ENCODE data around the gene SPINT2. TPM values are rescaled to one million over a fixed set of nuclear protein-coding genes. Genes with fewer than 3 reads are reported as not detected.

The SPINT2 gene
- total RNA-seq, 1 experiment from 2014 or later = 1,023 TPM

- CTCF ChIA-PET = interaction anchor here (0.6 to 0.8 kb wide), 2 partner anchors 125 to 1603 kb away, joined by 3 to 6 read pairs; partner anchors contain the start of gene GGN
- Mint-ChIP-seq H3K36me3 (ENCODE audit: insufficient read depth, unreplicated experiment) (peaks cover 47% of the 10 kb centered on the region), H3K27me3 (ENCODE audit: unreplicated experiment) (no peaks in the 10 kb centered on the region), H3K4me1 (ENCODE audit: low read depth, unreplicated experiment) (peaks cover 45% of the 10 kb centered on the region), H3K27ac (ENCODE audit: unreplicated experiment) (peak overlapping the region; percentile 75), H3K4me3 (ENCODE audit: low read depth, unreplicated experiment) (peak overlapping the region; percentile 29), H3K9me3 (ENCODE audit: low read depth, unreplicated experiment) (no peaks in the 10 kb centered on the region)
- no TSS peak for BruUV-seq (replicated peaks)
- intact Hi-C loops (cut with micrococcal nuclease; ENCODE audit: unreplicated experiment) = no loop called here
- no peak for TF ChIP-seq CTCF (IDR thresholded peaks at IDR 0.05; ENCODE audit: unreplicated experiment)
- DNase-seq = no peak
These were observed 1.6 kb upstream of the SPINT2 start for GRCh38 chr19:38262585-38263268.

GRCh38 chr19:38263689-38264485, 486 bp upstream of the SPINT2 start:
- H3K4me3 Mint-ChIP-seq (ENCODE audit: low read depth, unreplicated experiment) = peak overlapping the region; percentile 97
- intact Hi-C loops (cut with micrococcal nuclease; ENCODE audit: unreplicated experiment) = no loop called here
- H3K9me3 Mint-ChIP-seq (ENCODE audit: low read depth, unreplicated experiment) = no peaks in the 10 kb centered on the region
- peaks cover 58% of the 10 kb centered on the region for H3K36me3 Mint-ChIP-seq (ENCODE audit: insufficient read depth, unreplicated experiment)
- peaks cover 56% of the 10 kb centered on the region for H3K4me1 Mint-ChIP-seq (ENCODE audit: low read depth, unreplicated experiment)
- CTCF ChIA-PET = interaction anchor here (0.7 to 2.3 kb wide), 8 partner anchors 13 to 110 kb away, joined by 3 to 6 read pairs (median 3); partner anchors contain the start of genes C19orf33, CATSPERG and PSMD8
- no peak for TF ChIP-seq CTCF (IDR thresholded peaks at IDR 0.05; ENCODE audit: unreplicated experiment)
- BruUV-seq (replicated peaks) = TSS peak; percentile 77
- DNase-seq = peak; percentile 100
- H3K27me3 Mint-ChIP-seq (ENCODE audit: unreplicated experiment) = no peaks in the 10 kb centered on the region
- peak overlapping the region; percentile 81 for H3K27ac Mint-ChIP-seq (ENCODE audit: unreplicated experiment)

GRCh38 chr19:38265213-38265861, 964 bp downstream of the SPINT2 start:
- TF ChIP-seq CTCF (IDR thresholded peaks at IDR 0.05; ENCODE audit: unreplicated experiment) = no peak
- CTCF ChIA-PET = interaction anchor here (0.5 to 3.7 kb wide), 13 partner anchors 9 to 1162 kb away, joined by 3 to 16 read pairs (median 4); partner anchors contain the start of genes CATSPERG and PSMD8
- peak; percentile 61 for DNase-seq
- peaks cover 68% of the 10 kb centered on the region for H3K4me1 Mint-ChIP-seq (ENCODE audit: low read depth, unreplicated experiment)
- peaks cover 73% of the 10 kb centered on the region for H3K36me3 Mint-ChIP-seq (ENCODE audit: insufficient read depth, unreplicated experiment)
- peak overlapping the region; percentile 97 for H3K4me3 Mint-ChIP-seq (ENCODE audit: low read depth, unreplicated experiment)
- H3K9me3 Mint-ChIP-seq (ENCODE audit: low read depth, unreplicated experiment) = no peaks in the 10 kb centered on the region
- intact Hi-C loops (cut with micrococcal nuclease; ENCODE audit: unreplicated experiment) = no loop called here
- TSS peak; percentile 76 for BruUV-seq (replicated peaks)
- H3K27me3 Mint-ChIP-seq (ENCODE audit: unreplicated experiment) = no peaks in the 10 kb centered on the region
- H3K27ac Mint-ChIP-seq (ENCODE audit: unreplicated experiment) = peak overlapping the region; percentile 81

GRCh38 chr19:38265921-38266429, 1.6 kb downstream of the SPINT2 start:
- no peak for DNase-seq
- H3K4me3 Mint-ChIP-seq (ENCODE audit: low read depth, unreplicated experiment) = peak overlapping the region; percentile 97
- TF ChIP-seq CTCF (IDR thresholded peaks at IDR 0.05; ENCODE audit: unreplicated experiment) = no peak
- no TSS peak for BruUV-seq (replicated peaks)
- intact Hi-C loops (cut with micrococcal nuclease; ENCODE audit: unreplicated experiment) = no loop called here
- peaks cover 79% of the 10 kb centered on the region for H3K36me3 Mint-ChIP-seq (ENCODE audit: insufficient read depth, unreplicated experiment)
- peak overlapping the region; percentile 81 for H3K27ac Mint-ChIP-seq (ENCODE audit: unreplicated experiment)
- no peaks in the 10 kb centered on the region for H3K27me3 Mint-ChIP-seq (ENCODE audit: unreplicated experiment)
- peaks cover 75% of the 10 kb centered on the region for H3K4me1 Mint-ChIP-seq (ENCODE audit: low read depth, unreplicated experiment)
- H3K9me3 Mint-ChIP-seq (ENCODE audit: low read depth, unreplicated experiment) = no peaks in the 10 kb centered on the region
- CTCF ChIA-PET = interaction anchor here (0.5 to 3.7 kb wide), 10 partner anchors 9 to 1161 kb away, joined by 3 to 16 read pairs (median 5); partner anchors contain the start of gene CATSPERG
